ENCODE measurements around the gene MMP12.

MMP12 gene

GRCh38 chr11:102850973-102851745, 23.6 kb downstream of the MMP12 start:
- peak; percentile 78 for DNase-seq (ENCODE audit: low read depth, low spot score)

GRCh38 chr11:102849311-102849710, 25.5 kb downstream of the MMP12 start:
- no peak for DNase-seq (ENCODE audit: low read depth, low spot score)

GRCh38 chr11:102846292-102846691, 28.5 kb downstream of the MMP12 start:
- no peak for DNase-seq (ENCODE audit: low read depth, low spot score)

- no peak for DNase-seq (ENCODE audit: low read depth, low spot score)
Observed at GRCh38 chr11:102843489-102843888, 31.3 kb downstream of the MMP12 start, which contains the start of gene MMP3. Gene MMP3 (minus strand): TSS chr11:102843609. CDS start chr11:102843546, 63 bp downstream.

- no peak for DNase-seq (ENCODE audit: low read depth, low spot score)
Observed at GRCh38 chr11:102842930-102843329, 31.9 kb downstream of the MMP12 start.

- DNase-seq (ENCODE audit: low read depth, low spot score) = no peak
Observed at GRCh38 chr11:102840018-102840417, 34.8 kb downstream of the MMP12 start.

GRCh38 chr11:102837646-102838045, 37.1 kb downstream of the MMP12 start:
- no peak for DNase-seq (ENCODE audit: low read depth, low spot score)

GRCh38 chr11:102837156-102837555, 37.6 kb downstream of the MMP12 start:
- no peak for DNase-seq (ENCODE audit: low read depth, low spot score)

GRCh38 chr11:102836290-102836875, 38.4 kb downstream of the MMP12 start:
- peak; percentile 61 for DNase-seq (ENCODE audit: low read depth, low spot score)

GRCh38 chr11:102833731-102834130, 41.1 kb downstream of the MMP12 start:
- DNase-seq (ENCODE audit: low read depth, low spot score) = no peak

GRCh38 chr11:102832612-102833011, 42.2 kb downstream of the MMP12 start:
- DNase-seq (ENCODE audit: low read depth, low spot score) = no peak

GRCh38 chr11:102831489-102832440, 43.0 kb downstream of the MMP12 start:
- peak; percentile 47 for DNase-seq (ENCODE audit: low read depth, low spot score)

GRCh38 chr11:102831128-102831488, 43.7 kb downstream of the MMP12 start:
- no peak for DNase-seq (ENCODE audit: low read depth, low spot score)

- peak; percentile 25 for DNase-seq (ENCODE audit: low read depth, low spot score)
Observed at GRCh38 chr11:102830001-102830727, 44.6 kb downstream of the MMP12 start.

GRCh38 chr11:102829316-102830000, 45.3 kb downstream of the MMP12 start:
- DNase-seq (ENCODE audit: low read depth, low spot score) = no peak

- no peak for DNase-seq (ENCODE audit: low read depth, low spot score)
Observed at GRCh38 chr11:102824556-102824955, 50.2 kb downstream of the MMP12 start.

- no peak for DNase-seq (ENCODE audit: low read depth, low spot score)
Observed at GRCh38 chr11:102819491-102819890, 55.3 kb downstream of the MMP12 start.

GRCh38 chr11:102813484-102813883, 61.3 kb downstream of the MMP12 start:
- no peak for DNase-seq (ENCODE audit: low read depth, low spot score)

Data from astrocyte of the hippocampus (primary cell).